ENCODE measurements around the gene TECR.

DNA sequence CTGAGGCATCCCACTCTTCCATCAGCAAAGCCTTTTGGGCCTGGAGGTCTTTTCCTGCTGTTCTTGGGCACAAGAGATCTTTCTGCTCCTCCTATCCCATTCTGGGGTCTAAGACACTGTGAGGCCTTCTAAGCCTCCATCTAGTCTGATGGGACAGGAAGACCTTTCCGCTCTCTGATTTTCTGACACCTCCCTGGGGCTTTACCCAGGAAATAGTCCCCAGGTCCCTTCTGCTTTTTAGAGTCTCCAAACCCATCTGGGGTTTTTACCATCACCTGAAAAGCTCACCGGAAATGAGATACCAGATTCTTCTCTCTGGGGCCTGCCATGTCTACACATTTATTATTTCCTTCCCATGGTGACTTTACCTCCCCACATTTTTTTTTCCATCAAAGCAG lies 74.6 kb downstream of the TECR start:
- TF ChIP-seq, protein P1, sequence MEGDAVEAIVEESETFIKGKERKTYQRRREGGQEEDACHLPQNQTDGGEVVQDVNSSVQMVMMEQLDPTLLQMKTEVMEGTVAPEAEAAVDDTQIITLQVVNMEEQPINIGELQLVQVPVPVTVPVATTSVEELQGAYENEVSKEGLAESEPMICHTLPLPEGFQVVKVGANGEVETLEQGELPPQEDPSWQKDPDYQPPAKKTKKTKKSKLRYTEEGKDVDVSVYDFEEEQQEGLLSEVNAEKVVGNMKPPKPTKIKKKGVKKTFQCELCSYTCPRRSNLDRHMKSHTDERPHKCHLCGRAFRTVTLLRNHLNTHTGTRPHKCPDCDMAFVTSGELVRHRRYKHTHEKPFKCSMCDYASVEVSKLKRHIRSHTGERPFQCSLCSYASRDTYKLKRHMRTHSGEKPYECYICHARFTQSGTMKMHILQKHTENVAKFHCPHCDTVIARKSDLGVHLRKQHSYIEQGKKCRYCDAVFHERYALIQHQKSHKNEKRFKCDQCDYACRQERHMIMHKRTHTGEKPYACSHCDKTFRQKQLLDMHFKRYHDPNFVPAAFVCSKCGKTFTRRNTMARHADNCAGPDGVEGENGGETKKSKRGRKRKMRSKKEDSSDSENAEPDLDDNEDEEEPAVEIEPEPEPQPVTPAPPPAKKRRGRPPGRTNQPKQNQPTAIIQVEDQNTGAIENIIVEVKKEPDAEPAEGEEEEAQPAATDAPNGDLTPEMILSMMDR (conservative IDR thresholded peaks at IDR 0.05; ENCODE audit: low read depth, low read length), result no peak
- TF ChIP-seq EZH2 (IDR thresholded peaks at IDR 0.05; ENCODE audit: low read length, unreplicated experiment) (no peak), EZH2phosphoT487 (IDR thresholded peaks at IDR 0.05; ENCODE audit: borderline replicate concordance, low read length) (no peak)
